K562 (cell line): Measurements from ENCODE around the gene DUS1L. TPM values are rescaled to one million over a fixed set of nuclear protein-coding genes. Genes with fewer than 3 reads are reported as not detected.

ENCODE experiments used
- CBX5 ChIP-seq: IDR thresholded peaks from 2 replicates; pipeline ENCODE4 v1.6.1; 2014; ENCODE audit warnings: low read depth, borderline replicate concordance
- CHD2 ChIP-seq: IDR thresholded peaks from 2 replicates; pipeline ENCODE4 v1.6.1; 2011; ENCODE audit warnings: low read depth, low read length
- EGR1 ChIP-seq: fragments of 450-650 bp; conservative IDR thresholded peaks from 2 replicates; pipeline ENCODE4 v1.6.1; 2017; ENCODE audit warnings: mild to moderate bottlenecking
- ERF ChIP-seq: fragments of 450-650 bp; formaldehyde crosslinking; IDR thresholded peaks from 2 replicates; pipeline ENCODE4 v1.4.0; 2020; ENCODE audit warnings: mild to moderate bottlenecking, mixed read lengths
- HNRNPL ChIP-seq: fragments of 200-400 bp; formaldehyde crosslinking; IDR thresholded peaks from 2 replicates; pipeline ENCODE4 v1.6.1; 2017; ENCODE audit warnings: low read depth, mild to moderate bottlenecking, low read length
- KHSRP ChIP-seq: fragments of 450-650 bp; IDR thresholded peaks from 2 replicates; pipeline ENCODE4 v1.6.1; 2017
- MEF2A ChIP-seq: IDR thresholded peaks from 2 replicates; pipeline ENCODE4 v1.6.1; 2011; ENCODE audit warnings: low read depth, mild to moderate bottlenecking, low read length, moderate library complexity; ENCODE audit not compliant: control insufficient read depth
- NCOR1 ChIP-seq: fragments of 450-650 bp; IDR thresholded peaks from 2 replicates; pipeline ENCODE4 v1.6.1; 2016; ENCODE audit warnings: mild to moderate bottlenecking, moderate library complexity
- NEUROD1 ChIP-seq: fragments of 150-350 bp; IDR thresholded peaks from 2 replicates; pipeline ENCODE4 v1.6.1; 2014; ENCODE audit warnings: borderline replicate concordance, low read length, low read depth; ENCODE audit not compliant: partially characterized antibody
- NFE2 ChIP-seq: IDR thresholded peaks from 2 replicates; pipeline ENCODE4 v1.6.1; 2014; ENCODE audit warnings: antibody characterized with exemption, low read depth
- POLR2AphosphoS5 ChIP-seq: IDR thresholded peaks from 2 replicates; pipeline ENCODE4 v1.6.1; 2011; ENCODE audit warnings: mild to moderate bottlenecking, low read depth, low read length, moderate library complexity; ENCODE audit not compliant: control insufficient read depth, insufficient read depth
- POLR2H ChIP-seq: IDR thresholded peaks from 2 replicates; pipeline ENCODE4 v1.6.1; 2016; ENCODE audit warnings: missing genetic modification characterization, low read depth, mild to moderate bottlenecking, control low read depth, missing compliant biosample characterization, moderate library complexity
- RAD51 ChIP-seq: fragments of 450-650 bp; IDR thresholded peaks from 2 replicates; pipeline ENCODE4 v1.7.1; 2016; ENCODE audit warnings: low read depth, mild to moderate bottlenecking, borderline replicate concordance
- RUNX1 ChIP-seq: sonication (generic); IDR thresholded peaks from 2 replicates; pipeline ENCODE4 v1.6.1; 2016; ENCODE audit warnings: antibody characterized with exemption, low read depth
- SMARCC2 ChIP-seq: fragments of 450-650 bp; IDR thresholded peaks from 2 replicates; pipeline ENCODE4 v1.6.1; 2017; ENCODE audit warnings: antibody characterized with exemption, moderate library complexity, mild to moderate bottlenecking, low read depth
- SREBF2 ChIP-seq: sonication (generic); formaldehyde crosslinking; IDR thresholded peaks from 2 replicates; pipeline ENCODE4 v1.4.0; 2020; ENCODE audit warnings: mild to moderate bottlenecking, missing genetic modification reagents
- TFAP4 ChIP-seq: sonication (generic); formaldehyde crosslinking; IDR thresholded peaks from 2 replicates; pipeline ENCODE4 v1.8.0; 2022; ENCODE audit warnings: missing genetic modification reagents, mild to moderate bottlenecking, moderate library complexity, borderline replicate concordance
- YY1 ChIP-seq, 3 experiments: IDR thresholded peaks; 2 replicates each; pipeline ENCODE4 v1.6.1; 2011; ENCODE audit warnings: low read length in 2 of 3, mild to moderate bottlenecking in 2 of 3, moderate library complexity in 2 of 3, borderline replicate concordance in 1 of 3, control low read depth in 1 of 3, low read depth in 1 of 3; ENCODE audit not compliant: insufficient read depth in 3 of 3, insufficient replicate concordance in 2 of 3, control insufficient read depth in 1 of 3, insufficient read length in 1 of 3; ENCODE audit errors: extremely low read depth in 1 of 3
- ZNF134 ChIP-seq: fragments of 250-450 bp; sonication (Bioruptor Pico); conservative IDR thresholded peaks from 2 replicates; pipeline ENCODE4 v1.4.0; 2020
- ZNF778 ChIP-seq: fragments of 450-650 bp; formaldehyde crosslinking; IDR thresholded peaks from 2 replicates; pipeline ENCODE4 v1.4.0; 2020; ENCODE audit warnings: mild to moderate bottlenecking, moderate library complexity
- polyA plus RNA-seq, 8 experiments: library from polyadenylated mRNA; depleted of rRNA in 4 of 8; stranded (reverse) in 5 of 8; unstranded in 3 of 8; fragments of >200 nt; fragmentation: Nextera tagmentation in 2 of 8; fragmentation: Illumina TruSeq in 1 of 8; extraction: Ambion mirVana in 2 of 8; extraction: Trizol in 1 of 8; gene quantifications; 2 replicates each; pipeline versions ENCODE4 v1.2.1 to v1.2.3, GENCODE V29; 2011 to 2014; ENCODE audit warnings: inconsistent platforms in 1 of 8, missing spikeins in 1 of 8
- total RNA-seq, 7 experiments: library from RNA; depleted of rRNA in 6 of 7; stranded (reverse); fragments of >200 nt in 6 of 7; fragmentation: Illumina TruSeq in 2 of 7; extraction: Trizol in 2 of 7; gene quantifications; 2 replicates each; pipeline versions ENCODE4 v1.2.1 to v1.2.3, GENCODE V29; 2011 to 2021; ENCODE audit warnings: low replicate concordance in 1 of 7
- TF ChIP-seq, protein P1 (sequence below): sonication (generic); formaldehyde crosslinking; IDR thresholded peaks from 2 replicates; pipeline ENCODE4 v1.8.1; 2023; ENCODE audit warnings: mild to moderate bottlenecking, missing genetic modification reagents
- TF ChIP-seq, protein P2 (sequence below): fragments of 450-650 bp; IDR thresholded peaks from 2 replicates; pipeline ENCODE4 v1.6.1; 2016
- TF ChIP-seq, protein P3 (sequence below): fragments of 250-450 bp; sonication (Bioruptor Pico); IDR thresholded peaks from 2 replicates; pipeline ENCODE4 v1.8.0; 2022; ENCODE audit warnings: moderate library complexity, mild to moderate bottlenecking, inconsistent platforms
- TF ChIP-seq, protein P4 (sequence below): sonication (generic); formaldehyde crosslinking; IDR thresholded peaks from 2 replicates; pipeline ENCODE4 v1.8.0; 2022; ENCODE audit warnings: missing genetic modification reagents, mild to moderate bottlenecking, borderline replicate concordance

DUS1L gene
- total and polyA plus RNA-seq, 9 of the 15 experiments (the other 6 are each of a cell fraction or from before 2014, with no cell fraction given) = 7.8 to 210 (median 83.9) TPM

DNA sequence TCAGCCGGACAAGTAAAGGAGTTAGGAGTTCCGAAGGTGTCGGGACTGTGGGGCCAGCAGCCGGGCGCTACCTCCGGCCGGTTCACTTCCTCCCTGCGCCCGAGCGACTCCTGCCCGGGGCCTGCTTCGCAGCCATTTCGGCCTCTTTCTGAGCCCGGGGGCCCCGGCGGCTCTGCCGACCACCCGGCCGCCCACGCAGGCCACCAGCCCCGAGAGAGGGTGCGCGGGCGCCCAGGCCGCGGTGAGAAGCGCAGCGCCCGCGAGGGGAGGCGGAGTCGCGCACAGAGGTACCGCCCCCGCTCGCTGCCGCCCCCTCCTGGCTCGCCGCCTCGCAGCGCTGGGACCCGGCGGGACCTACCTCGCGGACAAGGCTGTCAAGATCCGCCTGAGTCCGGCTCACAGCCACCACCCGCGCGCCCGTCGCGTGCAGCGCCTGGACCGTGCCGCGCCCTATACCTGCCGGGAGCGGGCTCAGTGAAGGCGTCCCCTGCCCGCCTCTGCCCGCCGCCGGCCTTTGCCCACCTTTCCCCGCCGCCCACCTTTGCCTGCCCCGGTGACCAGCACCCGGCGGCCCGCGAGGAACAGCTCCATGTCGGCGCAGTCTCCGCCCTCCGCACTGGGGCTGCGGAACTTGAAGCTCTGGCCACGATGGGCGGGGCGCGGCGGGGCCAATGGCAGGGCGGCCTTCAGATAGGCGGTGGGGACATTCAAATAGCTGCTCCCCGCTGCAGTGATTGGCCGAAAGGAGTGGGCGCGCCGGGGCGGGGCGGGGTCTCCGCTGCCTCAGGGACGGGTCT, 28.3 kb downstream of the DUS1L start, which contains the start of gene DCXR (continued):
- TF ChIP-seq MEF2A (no peak), POLR2H (tag) (no peak), TFAP4 (CRISPR knock-in tag) (peak; percentile 84), CBX5 (no peak), EGR1 (peak; percentile 90), ZNF778 (CRISPR knock-in tag) (no peak), ZNF134 (no peak), ERF (peak; percentile 90; the same call in 1 of the 2 replicates), SREBF2 (CRISPR knock-in tag) (no peak), NEUROD1 (peak; percentile 66), NCOR1 (no peak), SMARCC2 (no peak; the same call in 1 of the 2 replicates), YY1 (IDR thresholded peaks at IDR 0.05; ENCODE audit: borderline replicate concordance in 1 of 3, control insufficient read depth in 1 of 3, extremely low read depth in 1 of 3, insufficient read depth in 3 of 3, insufficient read length in 1 of 3, insufficient replicate concordance in 2 of 3, low read depth in 1 of 3, low read length in 2 of 3) (peak in 1 of 3 experiments; percentile 80), CHD2 (peak; percentile 35; the same call in 1 of the 2 replicates), KHSRP (no peak), RAD51 (no peak), RUNX1 (no peak), POLR2AphosphoS5 (peak; percentile 96), HNRNPL (peak; percentile 87), NFE2 (no peak)
- TF ChIP-seq, protein P1, sequence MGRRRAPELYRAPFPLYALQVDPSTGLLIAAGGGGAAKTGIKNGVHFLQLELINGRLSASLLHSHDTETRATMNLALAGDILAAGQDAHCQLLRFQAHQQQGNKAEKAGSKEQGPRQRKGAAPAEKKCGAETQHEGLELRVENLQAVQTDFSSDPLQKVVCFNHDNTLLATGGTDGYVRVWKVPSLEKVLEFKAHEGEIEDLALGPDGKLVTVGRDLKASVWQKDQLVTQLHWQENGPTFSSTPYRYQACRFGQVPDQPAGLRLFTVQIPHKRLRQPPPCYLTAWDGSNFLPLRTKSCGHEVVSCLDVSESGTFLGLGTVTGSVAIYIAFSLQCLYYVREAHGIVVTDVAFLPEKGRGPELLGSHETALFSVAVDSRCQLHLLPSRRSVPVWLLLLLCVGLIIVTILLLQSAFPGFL (CRISPR knock-in tag) = no peak
- TF ChIP-seq, protein P2, sequence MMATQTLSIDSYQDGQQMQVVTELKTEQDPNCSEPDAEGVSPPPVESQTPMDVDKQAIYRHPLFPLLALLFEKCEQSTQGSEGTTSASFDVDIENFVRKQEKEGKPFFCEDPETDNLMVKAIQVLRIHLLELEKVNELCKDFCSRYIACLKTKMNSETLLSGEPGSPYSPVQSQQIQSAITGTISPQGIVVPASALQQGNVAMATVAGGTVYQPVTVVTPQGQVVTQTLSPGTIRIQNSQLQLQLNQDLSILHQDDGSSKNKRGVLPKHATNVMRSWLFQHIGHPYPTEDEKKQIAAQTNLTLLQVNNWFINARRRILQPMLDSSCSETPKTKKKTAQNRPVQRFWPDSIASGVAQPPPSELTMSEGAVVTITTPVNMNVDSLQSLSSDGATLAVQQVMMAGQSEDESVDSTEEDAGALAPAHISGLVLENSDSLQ = peak; percentile 87
- TF ChIP-seq, protein P3, sequence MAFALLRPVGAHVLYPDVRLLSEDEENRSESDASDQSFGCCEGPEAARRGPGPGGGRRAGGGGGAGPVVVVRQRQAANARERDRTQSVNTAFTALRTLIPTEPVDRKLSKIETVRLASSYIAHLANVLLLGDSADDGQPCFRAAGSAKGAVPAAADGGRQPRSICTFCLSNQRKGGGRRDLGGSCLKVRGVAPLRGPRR (CRISPR knock-in tag) = no peak
- TF ChIP-seq, protein P4, sequence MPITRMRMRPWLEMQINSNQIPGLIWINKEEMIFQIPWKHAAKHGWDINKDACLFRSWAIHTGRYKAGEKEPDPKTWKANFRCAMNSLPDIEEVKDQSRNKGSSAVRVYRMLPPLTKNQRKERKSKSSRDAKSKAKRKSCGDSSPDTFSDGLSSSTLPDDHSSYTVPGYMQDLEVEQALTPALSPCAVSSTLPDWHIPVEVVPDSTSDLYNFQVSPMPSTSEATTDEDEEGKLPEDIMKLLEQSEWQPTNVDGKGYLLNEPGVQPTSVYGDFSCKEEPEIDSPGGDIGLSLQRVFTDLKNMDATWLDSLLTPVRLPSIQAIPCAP (CRISPR knock-in tag) = no peak; the same call in 1 of the 2 replicates
